Measurements from ENCODE around the gene AGPAT3.
"Not testable (repeated sequence)": the region's sequence is repeated elsewhere in the genome, so short reads cannot be mapped to it uniquely, and the experiment has no call there.

Gene AGPAT3

GRCh38 chr21:43884012-43884860 lies 19.2 kb downstream of the AGPAT3 start:
- DNase-seq: peak; percentile 45 to 69 (median 64)

GRCh38 chr21:43884861-43885417 lies 19.9 kb downstream of the AGPAT3 start:
- DNase-seq: no peak

- DNase-seq: no peak
Measured at GRCh38 chr21:43885721-43886120, 20.7 kb downstream of the AGPAT3 start.

GRCh38 chr21:43886565-43886964 lies 21.5 kb downstream of the AGPAT3 start:
- no peak for DNase-seq

- no peak for DNase-seq
Measured at GRCh38 chr21:43889069-43889468, 24.0 kb downstream of the AGPAT3 start.

- no peak for DNase-seq
Measured at GRCh38 chr21:43890042-43890441, 25.0 kb downstream of the AGPAT3 start.

GRCh38 chr21:43892334-43892733 lies 27.3 kb downstream of the AGPAT3 start:
- no peak for DNase-seq

GRCh38 chr21:43892984-43893535 lies 28.0 kb downstream of the AGPAT3 start:
- no peak for DNase-seq

GRCh38 chr21:43893536-43894205 lies 28.6 kb downstream of the AGPAT3 start:
- DNase-seq: peak; percentile 32 to 53 (median 48)

GRCh38 chr21:43894206-43894577 lies 29.2 kb downstream of the AGPAT3 start:
- no peak for DNase-seq

- DNase-seq: no peak
Measured at GRCh38 chr21:43895196-43895595, 30.2 kb downstream of the AGPAT3 start.

- not testable (repeated sequence) for DNase-seq
Measured at GRCh38 chr21:43896696-43897299, 31.8 kb downstream of the AGPAT3 start.

GRCh38 chr21:43899307-43900077 lies 34.5 kb downstream of the AGPAT3 start:
- DNase-seq: no peak

- DNase-seq: no peak
Measured at GRCh38 chr21:43900078-43900385, 35.0 kb downstream of the AGPAT3 start.

- DNase-seq: no peak
Measured at GRCh38 chr21:43900690-43901089, 35.7 kb downstream of the AGPAT3 start.

GRCh38 chr21:43902441-43902840 lies 37.4 kb downstream of the AGPAT3 start:
- DNase-seq: no peak

- DNase-seq: no peak
Measured at GRCh38 chr21:43903451-43904091, 38.5 kb downstream of the AGPAT3 start.

GRCh38 chr21:43904331-43904781 lies 39.3 kb downstream of the AGPAT3 start:
- no peak for DNase-seq

- DNase-seq: no peak
Measured at GRCh38 chr21:43905726-43906455, 40.9 kb downstream of the AGPAT3 start.

- DNase-seq: no peak
Measured at GRCh38 chr21:43906585-43907370, 41.8 kb downstream of the AGPAT3 start.

All from suppressor macrophage (primary cell).